ENCODE measurements around the gene DIO3.
"Not testable (repeated sequence)": the region's sequence is repeated elsewhere in the genome, so short reads cannot be mapped to it uniquely, and the experiment has no call there.

Gene DIO3

DNA sequence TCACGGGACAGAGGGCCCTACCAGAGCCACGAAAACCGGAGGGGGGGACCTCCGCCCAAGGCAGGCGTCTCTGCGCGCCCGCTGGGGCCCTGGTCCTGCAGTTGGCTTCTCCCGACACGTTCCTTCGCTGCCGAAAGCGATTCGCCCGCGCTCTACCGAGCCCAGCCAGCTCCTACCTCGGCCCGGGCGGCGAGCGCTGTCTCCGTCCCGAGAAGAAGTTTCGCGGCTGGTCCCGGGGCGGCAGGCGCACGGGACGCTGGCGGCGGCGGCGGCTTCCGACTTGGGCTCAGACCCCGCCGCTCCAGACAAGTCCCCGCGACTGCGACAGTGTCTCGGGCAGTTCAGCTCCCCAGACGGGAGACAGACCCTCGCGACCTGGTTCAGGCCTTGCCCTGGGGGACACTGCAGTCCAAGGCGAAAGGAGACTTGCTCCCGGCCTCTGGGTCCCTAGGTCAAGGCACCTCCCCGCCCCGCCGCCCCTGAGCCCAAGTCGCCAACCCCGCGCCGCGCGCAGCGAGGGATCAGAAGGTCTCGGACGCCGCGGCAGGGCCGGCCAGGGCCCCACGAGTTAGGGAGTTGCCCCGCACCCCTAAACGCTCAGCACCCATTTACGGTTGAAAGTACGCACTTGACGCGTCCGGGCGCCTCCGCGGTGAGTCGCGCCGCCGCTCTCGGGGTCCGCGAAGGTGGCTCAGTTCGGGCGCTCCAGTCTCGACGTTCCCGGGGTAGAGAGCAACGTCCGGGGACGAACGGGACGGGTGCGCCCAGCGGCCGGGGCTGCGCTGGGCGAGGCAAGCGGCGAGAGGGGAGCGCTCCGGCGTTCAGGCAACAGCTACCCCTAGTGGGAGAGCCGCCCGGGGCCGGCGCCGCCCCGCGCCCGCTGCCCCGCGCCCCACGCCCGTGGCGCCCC is 1.4 kb upstream of the DIO3 start:
- DNase-seq: peak; percentile 37

GRCh38 chr14:101560534-101561113 is 671 bp upstream of the DIO3 start:
- no peak for DNase-seq

DNA sequence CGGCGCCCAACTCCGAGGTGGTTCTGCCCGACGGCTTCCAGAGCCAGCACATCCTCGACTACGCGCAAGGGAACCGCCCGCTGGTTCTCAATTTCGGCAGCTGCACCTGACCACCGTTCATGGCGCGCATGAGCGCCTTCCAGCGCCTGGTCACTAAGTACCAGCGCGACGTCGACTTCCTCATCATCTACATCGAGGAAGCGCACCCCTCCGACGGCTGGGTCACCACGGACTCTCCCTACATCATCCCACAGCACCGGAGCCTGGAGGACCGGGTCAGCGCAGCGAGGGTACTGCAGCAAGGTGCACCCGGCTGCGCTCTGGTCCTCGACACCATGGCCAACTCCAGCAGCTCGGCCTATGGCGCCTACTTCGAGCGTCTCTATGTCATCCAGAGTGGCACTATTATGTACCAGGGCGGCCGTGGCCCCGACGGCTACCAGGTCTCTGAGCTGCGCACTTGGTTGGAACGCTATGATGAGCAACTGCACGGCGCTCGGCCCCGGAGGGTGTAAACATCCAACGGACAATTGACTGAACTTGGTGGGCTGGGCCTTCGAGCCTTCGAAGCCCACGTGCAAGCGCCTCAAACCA is 699 bp downstream of the DIO3 start:
- no peak for DNase-seq

GRCh38 chr14:101562659-101563351 is 1.5 kb downstream of the DIO3 start:
- DNase-seq: no peak

- DNase-seq: no peak
These were observed 2.0 kb downstream of the DIO3 start for GRCh38 chr14:101563352-101563653.

DNA sequence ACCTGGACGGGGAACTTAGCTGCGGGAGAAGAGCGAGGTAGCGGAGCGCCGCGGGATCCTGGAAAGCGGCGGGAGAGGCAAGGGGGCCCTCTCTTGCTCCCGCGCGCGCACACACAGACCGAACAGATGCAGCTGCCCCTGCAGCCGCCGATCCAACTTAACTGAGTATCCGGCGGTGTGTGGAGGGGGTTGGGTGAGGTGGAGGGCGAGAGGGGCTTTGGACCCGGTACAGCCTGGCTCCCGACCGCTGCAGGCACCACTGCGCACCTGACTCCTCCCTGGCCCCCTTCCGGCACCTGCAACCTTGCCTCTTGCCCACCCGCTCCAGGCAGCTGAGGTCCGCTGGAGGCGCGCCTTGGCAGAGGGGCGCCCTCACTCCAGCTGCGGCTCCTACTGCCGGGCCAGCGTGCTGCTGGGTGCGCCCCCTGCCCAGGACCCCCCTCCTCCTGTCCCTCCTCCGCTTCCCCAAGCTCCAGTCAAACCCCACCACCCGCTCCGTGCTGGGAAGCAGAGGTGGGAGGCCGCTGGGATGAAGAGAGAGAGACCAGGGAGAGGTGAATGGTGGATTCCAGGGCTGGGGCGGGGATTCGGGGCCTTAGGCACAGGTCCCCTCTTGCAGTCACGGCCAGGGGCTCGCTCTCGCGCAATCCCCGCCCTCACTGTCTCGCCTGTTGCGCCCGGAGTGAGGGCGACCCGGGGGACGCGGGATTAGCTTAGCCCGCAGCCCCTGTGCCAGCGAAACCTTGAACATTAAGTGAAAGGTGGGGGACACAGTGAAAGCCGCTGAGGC is 2.6 kb downstream of the DIO3 start:
- DNase-seq: no peak

- DNase-seq: no peak
These were observed 3.1 kb downstream of the DIO3 start for GRCh38 chr14:101564444-101564776.

- DNase-seq: no peak
These were observed 3.8 kb downstream of the DIO3 start for GRCh38 chr14:101564819-101565698.

DNA sequence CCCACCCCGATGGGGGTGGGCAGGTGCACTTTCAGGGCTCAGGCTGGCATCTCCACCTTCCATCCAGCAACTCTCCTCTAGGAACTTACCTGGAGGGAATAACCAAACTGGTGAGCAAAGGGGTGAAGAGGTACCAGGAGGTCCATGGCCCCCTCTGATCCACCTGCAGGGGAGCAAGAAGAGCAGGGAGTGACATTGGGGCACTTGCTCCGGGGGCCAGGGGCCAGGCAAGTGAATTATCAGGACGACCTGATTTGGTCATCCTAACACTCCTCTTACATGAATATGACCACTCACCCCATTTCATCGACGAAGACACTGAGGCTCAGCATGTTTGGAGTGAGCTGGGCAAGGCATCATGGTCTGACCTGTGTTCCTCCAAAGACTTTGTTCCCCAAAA is 6.0 kb downstream of the DIO3 start:
- DNase-seq: no peak

GRCh38 chr14:101571004-101571403 is 9.7 kb downstream of the DIO3 start:
- no peak for DNase-seq

DNA sequence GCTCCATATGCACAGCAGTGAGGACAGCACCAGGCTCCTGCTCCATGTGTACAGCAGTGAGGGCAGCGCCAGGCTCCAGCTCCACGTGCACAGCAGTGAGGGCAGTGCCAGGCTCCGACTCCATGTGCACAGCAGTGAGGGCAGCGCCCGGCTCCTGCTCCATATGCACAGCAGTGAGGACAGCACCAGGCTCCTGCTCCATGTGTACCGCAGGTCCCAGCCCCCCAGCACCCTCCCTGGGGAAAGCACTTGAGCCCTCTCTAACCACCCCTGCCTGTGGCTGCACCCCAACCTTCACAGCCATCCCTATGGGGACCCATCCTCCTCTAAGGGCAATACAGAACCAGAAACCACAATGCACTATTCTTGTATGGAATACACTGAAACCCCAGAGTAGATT is 11.2 kb downstream of the DIO3 start:
- not testable (repeated sequence) for DNase-seq

- no peak for DNase-seq
These were observed 12.0 kb downstream of the DIO3 start for GRCh38 chr14:101573289-101573688.

DNA sequence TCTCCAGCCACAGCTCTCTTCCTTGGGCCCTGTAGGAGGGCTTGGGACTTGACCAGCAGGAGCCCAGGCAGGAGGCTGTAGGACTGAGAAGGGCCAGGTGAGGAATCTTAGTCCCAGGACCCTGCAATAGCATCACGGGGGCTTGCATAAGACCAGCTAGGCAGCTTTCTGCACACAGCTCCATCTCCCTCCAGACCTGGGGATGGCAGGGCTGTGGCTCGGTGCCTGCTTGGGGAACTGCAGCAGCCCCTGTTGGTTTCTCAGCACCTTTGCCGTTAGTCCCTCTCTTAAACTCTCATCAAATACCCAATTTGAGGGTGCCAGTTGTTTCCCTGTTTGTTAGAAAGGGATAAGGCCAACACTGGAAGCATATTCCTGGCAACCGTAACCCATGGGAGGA is 14.3 kb downstream of the DIO3 start:
- DNase-seq: no peak

- no peak for DNase-seq
These were observed 16.1 kb downstream of the DIO3 start for GRCh38 chr14:101577221-101577909.

DNA sequence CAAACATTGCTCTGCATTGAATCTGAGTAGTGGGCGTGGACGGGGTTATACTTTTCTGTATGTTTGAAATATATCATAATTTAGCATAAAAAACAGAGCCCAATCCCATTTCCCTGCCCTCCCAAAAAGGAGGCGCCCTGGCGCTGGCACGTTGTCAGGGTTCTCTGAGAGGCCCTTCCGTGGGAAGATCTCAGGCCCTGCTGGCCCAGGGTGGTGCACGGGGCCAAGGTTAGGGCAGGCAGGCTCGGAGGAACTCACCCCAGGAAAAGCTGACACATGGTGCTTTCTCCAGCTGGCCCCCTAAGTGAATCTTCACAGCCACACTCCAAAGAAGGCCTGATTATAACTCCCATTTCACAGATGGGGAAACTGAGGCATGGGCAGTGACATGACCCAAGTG is 17.2 kb downstream of the DIO3 start:
- DNase-seq: no peak

- DNase-seq: no peak
These were observed 18.2 kb downstream of the DIO3 start for GRCh38 chr14:101579372-101580080.

DNA sequence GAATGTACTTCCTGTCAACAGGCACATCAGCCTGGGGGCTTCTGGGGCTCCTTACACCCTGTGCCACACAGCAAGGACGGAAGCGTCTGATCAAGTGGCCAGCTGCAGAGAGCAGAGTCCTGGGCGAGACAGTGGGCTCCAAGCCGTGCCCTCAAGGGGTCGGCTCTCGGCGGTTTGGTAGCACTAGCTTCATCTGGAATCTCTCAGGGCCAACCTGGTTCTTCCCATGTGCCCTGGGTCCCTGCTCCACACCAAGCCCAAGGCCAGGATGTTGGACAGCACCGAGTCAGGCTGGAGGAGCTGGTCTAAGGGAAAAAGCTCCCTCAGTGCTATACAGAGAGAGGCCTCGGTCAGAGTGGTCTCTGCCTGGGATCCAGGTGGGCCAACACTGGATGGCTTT is 20.5 kb downstream of the DIO3 start:
- no peak for DNase-seq

DNA sequence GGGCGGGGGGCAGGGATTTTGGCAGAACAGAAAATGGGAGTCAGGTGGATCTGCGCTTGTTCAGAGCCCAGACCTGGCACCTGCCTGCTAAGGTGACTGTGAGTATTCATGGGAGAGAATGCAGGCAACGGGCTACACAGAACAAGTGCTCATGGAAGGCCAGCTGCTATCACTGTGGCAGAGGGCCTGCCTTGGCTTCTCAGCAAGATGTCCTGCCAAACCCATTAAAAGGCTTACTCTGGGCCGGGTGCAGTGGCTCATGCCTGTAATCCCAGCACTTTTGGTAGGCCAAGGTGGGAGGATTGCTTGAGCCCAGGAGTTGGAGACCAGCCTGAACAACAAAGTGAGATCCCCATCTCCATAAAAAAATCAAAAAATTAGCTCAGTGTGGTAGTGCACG is 21.0 kb downstream of the DIO3 start:
- DNase-seq: no peak

GRCh38 chr14:101583006-101583714 is 21.9 kb downstream of the DIO3 start:
- DNase-seq: no peak

DNA sequence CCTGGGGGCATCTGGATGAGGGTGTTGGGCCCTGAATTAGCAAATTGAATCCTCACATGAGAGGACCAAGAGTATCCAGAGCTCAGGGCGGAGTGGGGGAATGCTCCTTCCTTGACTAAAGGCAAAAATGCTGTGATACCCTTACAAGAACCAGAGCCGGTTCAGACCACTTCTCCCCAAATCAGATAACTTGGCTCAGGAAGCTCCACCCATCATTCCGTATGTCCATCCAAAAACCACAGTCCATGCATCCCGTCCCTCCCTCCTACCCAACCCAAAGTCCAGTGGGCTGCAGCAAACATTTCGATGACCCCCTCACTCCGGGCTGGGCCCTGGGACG is 22.4 kb downstream of the DIO3 start:
- DNase-seq: no peak
